HG03064 (cell line): ENCODE results near the gene TEX14.

Experiments
- ATAC-seq: cut with Tn5 transposase; IDR thresholded peaks from one replicate; pipeline ENCODE4 v1.9.1; 2021; ENCODE audit warnings: low read depth; ENCODE audit not compliant: unreplicated experiment

TEX14 gene, protein sequence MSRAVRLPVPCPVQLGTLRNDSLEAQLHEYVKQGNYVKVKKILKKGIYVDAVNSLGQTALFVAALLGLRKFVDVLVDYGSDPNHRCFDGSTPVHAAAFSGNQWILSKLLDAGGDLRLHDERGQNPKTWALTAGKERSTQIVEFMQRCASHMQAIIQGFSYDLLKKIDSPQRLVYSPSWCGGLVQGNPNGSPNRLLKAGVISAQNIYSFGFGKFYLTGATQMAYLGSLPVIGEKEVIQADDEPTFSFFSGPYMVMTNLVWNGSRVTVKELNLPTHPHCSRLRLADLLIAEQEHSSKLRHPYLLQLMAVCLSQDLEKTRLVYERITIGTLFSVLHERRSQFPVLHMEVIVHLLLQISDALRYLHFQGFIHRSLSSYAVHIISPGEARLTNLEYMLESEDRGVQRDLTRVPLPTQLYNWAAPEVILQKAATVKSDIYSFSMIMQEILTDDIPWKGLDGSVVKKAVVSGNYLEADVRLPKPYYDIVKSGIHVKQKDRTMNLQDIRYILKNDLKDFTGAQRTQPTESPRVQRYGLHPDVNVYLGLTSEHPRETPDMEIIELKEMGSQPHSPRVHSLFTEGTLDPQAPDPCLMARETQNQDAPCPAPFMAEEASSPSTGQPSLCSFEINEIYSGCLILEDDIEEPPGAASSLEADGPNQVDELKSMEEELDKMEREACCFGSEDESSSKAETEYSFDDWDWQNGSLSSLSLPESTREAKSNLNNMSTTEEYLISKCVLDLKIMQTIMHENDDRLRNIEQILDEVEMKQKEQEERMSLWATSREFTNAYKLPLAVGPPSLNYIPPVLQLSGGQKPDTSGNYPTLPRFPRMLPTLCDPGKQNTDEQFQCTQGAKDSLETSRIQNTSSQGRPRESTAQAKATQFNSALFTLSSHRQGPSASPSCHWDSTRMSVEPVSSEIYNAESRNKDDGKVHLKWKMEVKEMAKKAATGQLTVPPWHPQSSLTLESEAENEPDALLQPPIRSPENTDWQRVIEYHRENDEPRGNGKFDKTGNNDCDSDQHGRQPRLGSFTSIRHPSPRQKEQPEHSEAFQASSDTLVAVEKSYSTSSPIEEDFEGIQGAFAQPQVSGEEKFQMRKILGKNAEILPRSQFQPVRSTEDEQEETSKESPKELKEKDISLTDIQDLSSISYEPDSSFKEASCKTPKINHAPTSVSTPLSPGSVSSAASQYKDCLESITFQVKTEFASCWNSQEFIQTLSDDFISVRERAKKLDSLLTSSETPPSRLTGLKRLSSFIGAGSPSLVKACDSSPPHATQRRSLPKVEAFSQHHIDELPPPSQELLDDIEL (N-terminal part only)

DNA sequence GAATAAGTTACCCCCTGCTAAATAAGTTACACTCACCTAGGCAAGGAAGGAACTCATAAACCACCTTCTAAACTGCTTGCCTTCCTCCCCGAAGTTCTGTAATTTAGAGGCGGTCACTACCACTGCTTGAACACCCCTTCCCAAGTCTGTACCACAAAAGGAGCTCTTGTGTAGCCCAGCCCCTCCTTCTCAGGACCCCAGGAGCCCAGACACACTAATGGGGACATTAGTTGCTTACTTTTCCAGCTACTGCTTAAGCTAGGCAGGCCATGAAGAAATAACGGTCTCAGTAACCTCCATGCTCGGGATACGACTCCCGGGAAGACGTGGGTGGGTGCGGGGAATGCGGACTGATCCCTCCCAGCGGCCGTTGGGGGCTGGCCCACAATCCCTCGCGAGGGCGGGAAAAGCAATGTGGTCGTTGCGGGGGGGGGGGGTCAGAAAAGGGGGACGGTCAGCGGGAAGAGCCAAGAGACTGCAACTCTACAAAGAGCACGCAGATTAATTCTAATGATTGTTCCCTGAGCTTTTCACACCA is at the start of gene TEX14:
Gene TEX14, minus strand, starts transcription at position 345 of the 538 bp plus-strand sequence. CDS start 40,044 bp downstream, outside the sequence.
- ATAC-seq, result no peak

- no peak for ATAC-seq
These were observed 49.3 kb upstream of the TEX14 start for GRCh38 chr17:58741121-58741625.

GRCh38 chr17:58734811-58735210 is 43.0 kb upstream of the TEX14 start:
- ATAC-seq, result no peak

DNA sequence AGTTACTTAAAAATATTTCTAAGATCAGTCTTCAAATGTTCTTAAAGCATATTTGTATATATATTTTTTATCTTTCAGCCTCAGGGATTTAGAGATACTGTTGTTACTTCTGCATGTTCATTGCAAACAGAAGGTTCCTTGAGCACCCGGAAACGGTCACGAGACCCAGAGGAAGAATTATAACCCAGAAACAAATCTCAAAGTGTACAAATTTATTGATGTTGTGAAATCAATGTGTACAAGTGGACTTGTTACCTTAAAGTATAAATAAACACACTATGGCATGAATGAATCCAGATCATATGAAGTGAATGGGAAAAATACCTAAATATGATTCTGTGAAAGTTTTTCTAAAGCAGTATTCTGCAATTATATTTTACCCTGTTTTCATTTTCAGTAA is 42.2 kb upstream of the TEX14 start:
- no peak for ATAC-seq

- no peak for ATAC-seq
These were observed 39.1 kb upstream of the TEX14 start for GRCh38 chr17:58730937-58731336.

DNA sequence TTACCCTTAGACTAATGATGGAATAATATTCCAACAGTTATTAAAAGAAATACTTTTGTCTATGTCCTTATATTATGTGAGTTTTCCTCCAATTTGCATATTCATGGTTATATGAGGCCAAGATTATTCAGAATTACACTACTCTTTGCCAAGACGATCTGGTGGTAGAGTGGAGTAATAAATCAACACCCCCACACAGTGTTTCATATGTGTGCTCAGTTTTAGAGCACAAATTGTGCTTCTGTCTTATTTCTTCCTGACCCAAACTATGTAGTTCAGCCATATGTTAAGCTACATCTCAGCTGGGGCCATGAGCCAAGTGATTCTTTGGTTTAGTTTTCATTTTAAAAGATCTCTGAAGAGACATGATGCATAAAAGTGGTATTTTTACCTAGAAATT is 37.0 kb upstream of the TEX14 start:
- no peak for ATAC-seq

- no peak for ATAC-seq
These were observed 30.9 kb upstream of the TEX14 start for GRCh38 chr17:58722696-58723095.

DNA sequence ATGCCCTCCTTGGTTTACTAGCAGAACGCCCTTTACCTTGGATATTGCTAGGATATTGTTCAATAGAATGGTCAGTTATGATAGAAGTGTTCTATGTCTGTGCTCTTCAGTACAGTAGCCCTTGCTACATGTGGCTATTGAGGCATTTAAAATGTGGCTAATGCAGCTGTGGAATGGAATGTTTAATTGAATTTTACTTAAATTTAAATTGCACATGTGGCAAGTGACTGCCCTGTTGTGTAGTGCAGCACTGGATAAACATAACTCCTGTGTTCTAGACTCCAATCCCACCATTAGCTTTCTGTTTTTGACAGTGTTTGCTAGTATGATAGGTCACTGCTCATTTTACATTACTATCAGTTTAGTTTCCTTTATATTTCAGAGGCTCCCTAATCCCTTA is 30.4 kb upstream of the TEX14 start:
- no peak for ATAC-seq

DNA sequence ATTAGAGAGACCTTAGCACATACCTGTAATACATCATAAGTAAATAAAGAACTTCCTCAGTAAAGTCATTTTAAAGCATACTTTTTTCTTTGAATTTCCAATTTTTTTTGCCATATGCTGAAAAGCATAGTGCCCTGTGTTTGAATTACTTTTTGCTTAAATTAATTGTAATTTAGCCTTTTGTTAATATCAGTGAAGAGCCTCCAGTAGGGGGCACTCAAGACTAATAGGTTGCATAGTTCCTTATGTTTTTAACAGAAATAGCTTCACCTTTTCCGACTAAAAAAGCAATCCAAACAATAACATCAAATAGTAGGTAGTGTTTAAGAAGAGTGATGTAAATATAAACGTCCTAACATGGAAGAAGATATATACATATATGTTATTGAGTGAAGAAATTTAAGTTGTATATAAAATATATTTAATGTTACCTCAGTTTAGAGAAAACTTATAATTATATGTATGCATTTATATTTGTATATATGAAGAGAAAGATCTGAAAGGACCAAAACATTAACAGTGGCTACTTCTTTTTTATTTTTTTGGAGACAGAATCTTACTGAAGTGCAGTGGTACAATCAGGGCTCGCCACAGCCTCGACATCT is 19.2 kb upstream of the TEX14 start:
- no peak for ATAC-seq

GRCh38 chr17:58706351-58707140 is 14.7 kb upstream of the TEX14 start:
- no peak for ATAC-seq

DNA sequence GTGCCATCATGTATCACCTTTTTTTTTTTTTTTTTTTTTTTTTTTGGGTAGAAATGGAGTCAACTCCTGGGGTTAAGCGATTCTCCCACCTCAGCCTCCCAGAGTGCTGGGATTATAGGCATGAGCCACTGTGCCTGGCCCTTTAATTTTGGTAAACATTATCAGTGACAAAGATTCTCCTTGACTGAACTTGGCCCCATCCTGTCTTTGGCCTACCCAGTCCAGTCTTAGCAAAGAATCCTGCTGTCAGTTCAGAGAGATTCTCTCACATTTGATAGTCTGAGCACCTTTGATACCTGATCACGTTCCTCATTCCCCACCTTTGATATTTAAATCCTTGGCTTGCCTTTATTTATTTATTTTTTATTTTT is 12.1 kb upstream of the TEX14 start:
- ATAC-seq, result no peak

DNA sequence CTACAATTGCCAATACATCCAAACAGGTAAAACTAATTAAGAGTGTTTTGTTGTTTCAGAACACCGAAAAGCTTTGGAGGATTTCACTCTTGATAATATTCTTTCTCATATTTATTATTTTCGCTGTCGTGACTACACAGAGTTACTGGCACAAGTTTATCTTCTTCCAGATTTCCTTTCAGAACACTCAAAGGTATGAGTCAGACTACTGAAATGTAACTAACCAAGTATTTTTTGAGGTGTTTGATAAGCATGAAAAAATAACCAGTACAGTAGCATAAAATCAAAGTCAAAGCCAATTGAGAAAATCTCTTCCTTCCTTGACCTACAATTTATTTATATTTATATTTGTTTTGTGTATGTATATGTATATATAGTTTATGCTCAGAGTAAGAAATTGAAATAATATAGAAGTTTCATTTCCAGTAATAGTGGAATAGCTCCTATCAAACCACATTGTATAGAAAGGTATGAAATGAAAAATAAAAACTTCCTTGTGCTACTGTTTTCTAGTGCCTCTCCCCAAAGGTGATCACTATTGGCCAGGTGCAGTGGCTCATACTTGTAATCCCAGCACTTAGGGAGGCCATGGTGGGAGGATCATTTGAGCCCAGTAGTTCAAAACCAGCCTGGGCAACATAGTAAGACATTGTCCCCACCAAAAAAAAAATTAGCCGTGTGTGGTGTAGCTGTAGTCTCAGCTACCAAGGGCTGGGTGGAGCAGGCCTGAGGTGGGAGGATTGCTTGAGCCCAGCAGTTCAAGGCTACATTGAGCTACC is 11.5 kb upstream of the TEX14 start:
- ATAC-seq, result no peak

DNA sequence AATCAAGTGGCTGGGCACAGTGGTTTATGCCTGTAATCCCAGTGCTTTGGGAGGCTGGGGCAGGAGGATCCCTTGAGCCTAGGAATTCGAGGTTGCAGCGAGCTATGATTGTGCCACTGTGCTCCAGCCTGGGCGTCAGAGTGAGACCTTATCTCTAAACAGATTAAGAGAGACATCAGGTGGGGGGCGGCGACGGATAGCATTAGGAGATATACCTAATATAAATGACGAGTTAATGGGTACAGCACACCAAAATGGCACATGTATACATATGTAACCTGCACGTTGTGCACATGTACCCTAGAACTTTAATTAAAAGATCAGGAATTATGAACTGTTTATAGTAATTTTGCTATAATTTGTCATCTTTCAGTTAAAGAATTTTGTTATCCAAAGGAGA is 10.9 kb upstream of the TEX14 start:
- no peak for ATAC-seq

DNA sequence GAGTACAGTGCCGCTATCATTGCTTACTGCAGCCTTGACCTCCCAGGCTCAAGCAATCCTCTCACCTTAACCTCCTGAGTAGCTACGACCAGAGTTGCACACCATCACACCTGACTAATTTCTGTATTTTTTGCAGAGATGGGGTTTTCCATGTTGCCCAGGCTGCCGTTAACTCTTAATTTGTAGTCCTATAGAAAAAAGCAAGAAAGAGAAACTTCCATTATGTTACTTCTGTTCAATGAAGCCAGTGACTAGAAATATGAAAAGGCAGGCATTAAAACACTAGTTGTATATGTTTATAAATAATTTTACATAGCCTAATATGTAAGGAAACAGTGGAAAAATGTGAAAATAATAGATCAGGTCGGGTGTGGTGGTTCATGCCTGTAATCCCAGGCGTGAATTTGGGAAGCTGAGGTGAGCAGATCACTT is 10.2 kb upstream of the TEX14 start:
- ATAC-seq, result no peak

DNA sequence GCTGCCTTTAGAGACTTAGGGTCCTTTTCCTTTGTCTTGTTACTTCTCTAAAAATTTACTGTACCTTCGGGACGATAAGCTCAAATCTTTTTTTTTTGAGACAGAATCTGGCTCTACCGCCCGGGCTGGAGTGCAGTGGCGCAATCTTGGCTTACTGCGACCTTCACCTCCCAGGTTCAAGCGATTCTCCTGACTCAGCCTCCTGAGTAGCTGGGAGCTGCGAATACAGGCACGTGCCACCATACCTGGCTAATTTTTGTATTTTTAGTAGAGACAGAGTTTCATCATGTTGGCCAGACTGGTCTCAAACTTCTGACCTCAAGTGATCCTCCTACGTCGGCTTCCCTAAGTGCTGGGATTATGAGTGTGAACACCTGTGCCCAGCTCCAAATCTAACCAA is 7.9 kb upstream of the TEX14 start:
- no peak for ATAC-seq

- no peak for ATAC-seq
These were observed 3.0 kb upstream of the TEX14 start for GRCh38 chr17:58694826-58695225.

DNA sequence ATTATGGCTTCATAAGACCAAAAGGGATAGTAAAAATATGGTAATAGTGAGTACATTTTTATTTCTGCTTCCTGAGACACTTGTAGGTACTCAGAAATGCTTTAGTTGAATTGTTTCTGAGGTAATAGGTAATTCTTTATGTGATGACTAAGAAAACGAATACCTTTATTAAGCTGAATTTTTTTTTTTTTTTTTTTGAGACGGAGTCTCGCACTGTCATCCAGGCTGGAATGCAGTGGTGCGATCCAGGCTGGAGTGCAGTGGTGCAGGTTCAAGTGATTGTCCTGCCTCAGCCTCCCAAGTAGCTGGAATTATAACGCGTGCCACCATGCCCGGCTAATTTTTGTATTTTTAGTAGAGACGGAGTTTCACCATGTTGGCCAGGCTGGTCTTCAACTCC is 2.5 kb upstream of the TEX14 start:
- ATAC-seq, result no peak

GRCh38 chr17:58693751-58694150 is 1.9 kb upstream of the TEX14 start:
- no peak for ATAC-seq
